ENCODE results near the gene SMAD3.
"Not testable (repeated sequence)": the region's sequence is repeated elsewhere in the genome, so short reads cannot be mapped to it uniquely, and the experiment has no call there.

The SMAD3 gene

GRCh38 chr15:67110958-67111864, 45.8 kb downstream of the SMAD3 start:
- DNase-seq, result no peak

GRCh38 chr15:67114046-67114445, 48.6 kb downstream of the SMAD3 start:
- DNase-seq, result no peak

- no peak for DNase-seq
These were observed 49.6 kb downstream of the SMAD3 start for GRCh38 chr15:67114846-67115585.

GRCh38 chr15:67115586-67115969, 50.2 kb downstream of the SMAD3 start:
- no peak for DNase-seq

GRCh38 chr15:67116742-67117141, 51.3 kb downstream of the SMAD3 start:
- peak; percentile 48 for DNase-seq

- no peak for DNase-seq
These were observed 52.0 kb downstream of the SMAD3 start for GRCh38 chr15:67117370-67117769.

- DNase-seq, result no peak
These were observed 53.4 kb downstream of the SMAD3 start for GRCh38 chr15:67118808-67119207.

GRCh38 chr15:67119238-67119846, 53.9 kb downstream of the SMAD3 start:
- DNase-seq, result no peak

- DNase-seq, result no peak
These were observed 54.8 kb downstream of the SMAD3 start for GRCh38 chr15:67120009-67120838.

GRCh38 chr15:67120839-67121643, 55.6 kb downstream of the SMAD3 start:
- DNase-seq, result peak; percentile 92

- no peak for DNase-seq
These were observed 56.5 kb downstream of the SMAD3 start for GRCh38 chr15:67121644-67122605.

GRCh38 chr15:67122816-67123215, 57.4 kb downstream of the SMAD3 start:
- DNase-seq, result not testable (repeated sequence)

- DNase-seq, result not testable (repeated sequence)
These were observed 57.9 kb downstream of the SMAD3 start for GRCh38 chr15:67123291-67123690.

GRCh38 chr15:67124111-67124510, 58.7 kb downstream of the SMAD3 start:
- DNase-seq, result no peak

- DNase-seq, result no peak
These were observed 59.6 kb downstream of the SMAD3 start for GRCh38 chr15:67124911-67125588.

- no peak for DNase-seq
These were observed 60.4 kb downstream of the SMAD3 start for GRCh38 chr15:67125589-67126502.

- DNase-seq, result no peak
These were observed 61.3 kb downstream of the SMAD3 start for GRCh38 chr15:67126551-67127330.

- no peak for DNase-seq
These were observed 61.9 kb downstream of the SMAD3 start for GRCh38 chr15:67127331-67127664.
